Mesodermal cell (in vitro differentiated cells): ENCODE results near the gene SEMA4B.
A peak's percentile ranks its signal among the peaks of the same experiment; 100 is the strongest.
"Not testable (repeated sequence)": the region's sequence is repeated elsewhere in the genome, so short reads cannot be mapped to it uniquely, and the experiment has no call there.

ENCODE experiments used
- H3K27ac ChIP-seq: 2 replicates; pipeline ENCODE4 v1.7.0; 2013; ENCODE audit warnings: mild to moderate bottlenecking, low read depth, low read length, moderate library complexity; ENCODE audit not compliant: severe bottlenecking
- H3K36me3 ChIP-seq: 2 replicates; pipeline ENCODE4 v1.7.1; 2013; ENCODE audit warnings: mild to moderate bottlenecking, low read length, moderate library complexity; ENCODE audit not compliant: control insufficient read depth, insufficient read depth
- H3K4me1 ChIP-seq: one replicate; pipeline ENCODE4 v1.7.1; 2013; ENCODE audit warnings: mild to moderate bottlenecking, low read length; ENCODE audit not compliant: insufficient read depth, control insufficient read depth, poor library complexity, severe bottlenecking
- H3K4me3 ChIP-seq: 2 replicates; pipeline ENCODE4 v1.7.0; 2013; ENCODE audit warnings: low read length, control low read depth, mild to moderate bottlenecking; ENCODE audit not compliant: insufficient read depth, poor library complexity, severe bottlenecking; ENCODE audit errors: extremely low read depth
- H3K9me3 ChIP-seq: 2 replicates; pipeline ENCODE4 v1.7.1; 2013; ENCODE audit warnings: mild to moderate bottlenecking, low read length, moderate library complexity; ENCODE audit not compliant: control insufficient read depth
- WGBS, 2 experiments: methylation state at CpG; one replicate each; pipeline ENCODE4 v1.1.5; 2013; ENCODE audit warnings: missing lambda C conversion rate in 2 of 2; ENCODE audit not compliant: insufficient coverage in 2 of 2; 5-methylcytosine and 5-hydroxymethylcytosine counted together

The SEMA4B gene

GRCh38 chr15:90184119-90184785, 16.9 kb upstream of the SEMA4B start:
- H3K9me3 ChIP-seq: no peaks in the 10 kb centered on the region
- no peak overlapping the region for H3K27ac ChIP-seq
- no peaks in the 10 kb centered on the region for H3K36me3 ChIP-seq
- WGBS, 2 experiments: 54 to 60% methylated on average over 23 to 26 of the region's 27 CpGs
- peak overlapping the region; percentile 43 for H3K4me3 ChIP-seq
- peaks cover 2% of the 10 kb centered on the region for H3K4me1 ChIP-seq

DNA sequence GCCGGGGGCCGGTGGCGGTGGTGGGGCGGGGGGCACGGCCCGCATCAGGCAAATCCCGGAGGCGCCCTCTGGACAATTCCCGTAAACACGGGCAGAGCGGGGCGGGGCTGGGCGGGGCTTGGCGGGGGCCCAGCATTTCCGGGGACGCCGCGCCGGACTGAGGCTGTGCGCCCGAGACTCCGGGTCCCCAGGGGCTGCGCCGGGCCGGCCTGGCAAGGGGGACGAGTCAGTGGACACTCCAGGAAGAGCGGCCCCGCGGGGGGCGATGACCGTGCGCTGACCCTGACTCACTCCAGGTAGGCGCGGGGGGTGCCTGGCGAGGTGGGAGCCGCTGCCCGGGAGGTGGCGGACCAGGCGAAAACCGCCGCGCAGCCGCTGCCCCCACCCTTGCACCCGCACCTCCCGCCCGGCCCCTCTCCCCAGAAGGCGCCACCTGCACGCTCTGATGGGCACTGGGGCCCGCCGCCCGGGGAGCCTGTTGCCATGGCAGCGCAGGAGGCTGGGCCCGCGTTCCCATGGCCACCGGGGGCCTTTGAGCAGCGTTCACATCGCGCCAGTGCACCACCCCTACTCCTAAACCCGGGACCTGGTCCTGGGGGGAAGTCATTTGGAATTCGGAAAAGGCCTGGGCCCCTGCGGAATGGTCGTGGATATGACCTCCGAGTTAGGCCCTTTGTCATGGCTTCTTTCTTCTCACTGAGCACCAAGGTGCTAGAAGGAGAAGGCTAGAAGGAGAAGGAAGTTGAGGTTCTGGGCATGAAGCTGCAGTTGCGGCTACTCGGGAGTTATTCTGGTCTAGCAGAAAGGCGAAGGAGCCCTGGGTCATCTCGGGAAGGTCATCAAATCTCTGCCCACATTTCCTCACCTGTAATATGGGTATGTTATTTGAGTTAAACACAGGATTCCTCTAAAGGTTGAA, 16.1 kb upstream of the SEMA4B start:
- Histone ChIP-seq H3K9me3 (no peaks in the 10 kb centered on the region), H3K36me3 (no peaks in the 10 kb centered on the region), H3K4me3 (peak overlapping the region; percentile 43), H3K27ac (no peak overlapping the region), H3K4me1 (peaks cover 2% of the 10 kb centered on the region)
- WGBS, 2 experiments: 4 to 7% methylated on average over 47 to 50 of the region's 67 CpGs

DNA sequence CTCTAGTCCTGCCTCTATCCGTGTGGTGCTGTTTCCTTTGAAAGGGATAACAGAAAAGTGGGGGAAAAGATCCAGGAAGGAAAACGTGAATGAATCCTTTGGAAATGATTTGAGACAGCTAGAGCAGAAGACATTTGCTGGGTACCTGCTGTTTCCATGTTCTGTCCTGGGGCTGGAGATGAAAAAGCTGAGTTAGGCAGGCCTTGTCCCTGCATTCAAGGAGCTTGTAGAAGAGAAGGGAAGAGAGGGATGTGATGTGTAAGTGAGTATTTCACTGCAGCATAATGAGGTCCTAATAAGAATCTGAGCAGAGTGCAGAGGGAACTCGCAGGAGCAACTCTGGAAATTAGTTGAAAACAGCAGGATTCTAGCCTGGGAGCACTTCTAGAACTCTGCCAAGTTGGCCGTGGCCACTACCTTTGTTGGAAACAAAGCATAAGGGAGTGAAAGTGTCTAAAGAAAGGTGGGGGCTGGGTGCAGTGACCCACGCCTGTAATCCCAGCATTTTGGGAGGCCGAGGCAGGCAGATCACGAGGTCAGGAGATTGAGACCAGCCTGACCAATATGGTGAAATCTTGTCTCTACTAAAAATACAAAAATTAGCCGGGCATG, 13.8 kb upstream of the SEMA4B start:
- Histone ChIP-seq H3K27ac (no peak overlapping the region), H3K36me3 (no peaks in the 10 kb centered on the region), H3K9me3 (no peaks in the 10 kb centered on the region), H3K4me3 (no peak overlapping the region), H3K4me1 (peaks cover 2% of the 10 kb centered on the region)
- WGBS, 2 experiments: 72 to 93% methylated on average over 4 of the region's 8 CpGs

- not testable (repeated sequence) for H3K36me3 ChIP-seq, H3K27ac ChIP-seq, H3K9me3 ChIP-seq, H3K4me3 ChIP-seq, H3K4me1 ChIP-seq
- 96 to 100% methylated on average over 4 to 7 of the region's 7 CpGs for WGBS, 2 experiments
These were observed 13.1 kb upstream of the SEMA4B start for GRCh38 chr15:90188065-90188464.

DNA sequence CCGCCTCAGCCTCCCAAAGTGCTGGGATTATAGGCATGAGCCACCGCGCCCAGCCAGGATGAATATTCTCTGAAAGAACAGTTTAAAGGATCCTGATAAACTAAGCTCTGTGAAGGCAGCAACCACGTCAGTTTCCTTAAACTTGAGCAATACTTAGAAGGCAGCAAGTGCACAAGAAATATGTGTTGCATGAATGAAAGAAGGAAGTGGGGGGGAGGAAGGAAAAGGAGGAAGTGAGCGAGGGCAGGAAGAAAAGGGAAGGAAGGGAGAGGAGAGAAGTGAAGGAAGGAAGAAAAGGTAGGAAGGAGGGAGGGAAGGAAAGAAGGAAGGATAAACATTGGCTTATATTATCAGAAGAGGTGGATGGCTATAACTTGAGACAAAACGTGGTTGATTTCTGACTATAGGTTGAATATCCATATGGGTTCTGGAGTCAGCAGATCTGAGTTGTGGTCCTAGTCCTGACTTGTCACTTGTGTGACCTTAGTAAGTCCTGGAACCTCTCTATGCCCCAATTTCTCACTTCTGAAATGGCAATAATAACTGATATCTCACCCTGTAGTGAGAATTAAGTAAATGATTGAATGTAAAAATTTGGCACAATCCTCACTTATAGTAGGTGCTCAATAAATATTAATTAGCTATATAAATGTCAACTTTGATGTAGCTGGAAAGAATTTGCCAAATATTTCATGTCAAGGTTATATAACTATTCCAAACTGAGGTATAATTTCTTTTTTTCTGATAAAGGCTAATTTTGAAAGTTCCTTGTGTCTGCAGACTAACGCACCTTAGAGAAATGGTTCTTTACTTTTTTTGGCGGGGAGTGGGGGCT, 12.0 kb upstream of the SEMA4B start:
- 94 to 96% methylated on average over 7 to 8 of the region's 8 CpGs for WGBS, 2 experiments
- H3K4me3 ChIP-seq: no peak overlapping the region
- H3K36me3 ChIP-seq: no peaks in the 10 kb centered on the region
- H3K9me3 ChIP-seq: no peaks in the 10 kb centered on the region
- H3K4me1 ChIP-seq: peaks cover 1% of the 10 kb centered on the region
- H3K27ac ChIP-seq: no peak overlapping the region

DNA sequence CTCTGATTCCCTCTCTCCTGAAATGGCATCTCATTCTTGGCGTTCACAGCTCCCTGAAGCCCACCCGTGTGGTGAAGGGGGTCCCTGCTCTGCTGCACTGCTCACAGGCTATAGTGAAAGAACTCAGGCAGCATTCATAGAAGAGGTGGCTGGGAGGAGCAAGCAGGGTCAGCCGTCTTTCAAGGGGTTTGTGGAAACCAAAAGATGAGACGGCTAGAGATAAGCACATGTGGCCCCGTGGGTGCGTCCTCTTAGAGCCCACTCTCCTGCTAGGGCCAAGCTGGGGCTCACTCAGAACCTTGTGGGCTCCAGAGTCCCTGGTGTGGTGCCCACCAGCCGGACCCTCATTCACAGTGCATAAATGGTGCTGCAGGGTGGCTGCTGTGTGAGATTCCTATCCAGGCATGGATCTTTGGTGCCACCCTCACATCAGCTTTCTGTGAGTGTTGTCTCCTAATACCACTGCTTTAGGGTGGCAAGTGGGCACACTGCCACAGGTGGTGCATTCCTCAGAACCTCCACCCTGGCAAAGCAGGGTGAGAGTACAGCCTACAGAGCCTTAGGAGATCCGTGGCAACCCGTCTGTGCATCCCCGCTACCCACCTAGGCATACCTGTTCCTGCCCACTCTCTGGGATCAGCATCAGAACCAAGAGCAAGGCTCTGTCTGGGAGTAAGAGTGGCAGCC, 11.2 kb upstream of the SEMA4B start:
- no peak overlapping the region for H3K27ac ChIP-seq
- 75 to 91% methylated on average over 6 to 7 of the region's 10 CpGs for WGBS, 2 experiments

DNA sequence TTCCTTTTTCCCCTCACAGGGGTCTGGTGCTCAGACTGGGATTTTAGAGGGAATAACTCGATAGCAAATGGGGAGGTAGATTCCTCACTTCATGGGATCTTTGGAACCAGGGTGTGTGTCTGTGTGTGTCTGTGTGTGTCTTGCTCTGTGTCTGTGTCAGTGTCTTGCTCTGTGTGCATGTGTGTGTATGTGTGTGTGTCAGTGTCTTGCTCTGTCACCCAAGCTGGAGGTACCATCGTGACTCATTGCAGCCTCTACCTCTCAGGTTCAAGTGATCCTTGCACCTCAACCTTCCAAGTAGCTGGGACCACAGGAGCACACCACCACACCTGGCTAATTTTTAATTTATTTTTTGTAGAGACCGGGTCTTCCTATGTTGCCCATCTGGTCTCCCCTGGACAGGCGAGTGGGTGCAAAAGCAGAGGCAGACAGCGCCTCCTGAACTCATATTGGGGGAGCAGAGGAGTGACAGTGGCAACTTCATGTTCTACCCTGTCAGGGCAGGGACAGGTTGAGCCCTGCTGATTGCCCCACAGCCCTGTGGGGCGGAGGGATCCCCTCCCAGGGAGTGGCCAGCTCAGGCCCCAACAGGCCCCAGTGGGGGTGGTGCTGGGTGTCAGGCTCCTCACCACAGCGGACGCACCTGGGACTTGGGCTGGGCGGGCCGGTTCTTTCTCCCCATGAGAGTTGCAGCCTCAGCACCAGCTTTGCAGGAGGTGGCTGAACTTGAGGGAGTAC, 10.4 kb upstream of the SEMA4B start:
- Histone ChIP-seq H3K9me3 (no peaks in the 10 kb centered on the region), H3K36me3 (no peaks in the 10 kb centered on the region), H3K27ac (no peak overlapping the region), H3K4me3 (no peak overlapping the region), H3K4me1 (no peaks in the 10 kb centered on the region)
- 90 to 92% methylated on average over 8 of the region's 10 CpGs for WGBS, 2 experiments

More for the DNA sequence above, 11.2 kb upstream of the SEMA4B start:
- H3K4me1 ChIP-seq: no peaks in the 10 kb centered on the region
- no peaks in the 10 kb centered on the region for H3K9me3 ChIP-seq
- no peaks in the 10 kb centered on the region for H3K36me3 ChIP-seq
- H3K4me3 ChIP-seq: no peak overlapping the region

GRCh38 chr15:90191344-90191687, 9.8 kb upstream of the SEMA4B start:
- Histone ChIP-seq H3K9me3 (no peaks in the 10 kb centered on the region), H3K36me3 (no peaks in the 10 kb centered on the region), H3K27ac (no peak overlapping the region), H3K4me1 (no peaks in the 10 kb centered on the region), H3K4me3 (no peak overlapping the region)
- 76 to 90% methylated on average over 1 to 2 of the region's 3 CpGs for WGBS, 2 experiments

GRCh38 chr15:90191794-90192509, 9.2 kb upstream of the SEMA4B start:
- Histone ChIP-seq H3K36me3 (no peaks in the 10 kb centered on the region), H3K4me3 (no peak overlapping the region), H3K27ac (no peak overlapping the region), H3K4me1 (no peaks in the 10 kb centered on the region), H3K9me3 (no peaks in the 10 kb centered on the region)
- WGBS, 2 experiments: 91 to 92% methylated on average over 4 to 6 of the region's 7 CpGs
